SU-DHL-6 (cell line): Measurements from ENCODE around the gene GLDN.

ENCODE experiments used
- H2AFZ ChIP-seq: fragments of 200-600 bp; sonication (generic); 2 replicates; pipeline ENCODE4 v1.6.1; 2014; ENCODE audit warnings: low read depth, mild to moderate bottlenecking, moderate library complexity, mixed read lengths, antibody characterized with exemption, low read length; ENCODE audit not compliant: severe bottlenecking
- H3F3A ChIP-seq: fragments of 200-600 bp; shearing (Covaris generic); 2 replicates; pipeline ENCODE4 v1.6.0; 2016; ENCODE audit warnings: antibody characterized with exemption, mild to moderate bottlenecking; ENCODE audit not compliant: insufficient read depth
- H3K27ac ChIP-seq: fragments of 200-600 bp; sonication (generic); 2 replicates; pipeline ENCODE4 v1.5.1; 2016; ENCODE audit warnings: low read depth, mild to moderate bottlenecking, low read length, moderate library complexity, mixed read lengths
- H3K27me3 ChIP-seq: fragments of 200-600 bp; sonication (generic), shearing (Covaris generic); 2 replicates; pipeline ENCODE4 v1.6.0; 2014; ENCODE audit warnings: mild to moderate bottlenecking, low read length
- H3K36me3 ChIP-seq: fragments of 200-600 bp; sonication (generic); 2 replicates; pipeline ENCODE4 v1.6.1; 2014; ENCODE audit warnings: mild to moderate bottlenecking, low read length, mixed read lengths
- H3K4me2 ChIP-seq: fragments of 300-600, 200-600 bp; shearing (Covaris generic), sonication (generic); 2 replicates; pipeline ENCODE4 v1.6.0; 2014; ENCODE audit warnings: low read length, low read depth, mild to moderate bottlenecking; ENCODE audit not compliant: poor library complexity, severe bottlenecking
- H3K4me3 ChIP-seq: fragments of 200-600 bp; sonication (generic); 2 replicates; pipeline ENCODE4 v1.5.1; 2014; ENCODE audit warnings: antibody characterized with exemption, low read length, mild to moderate bottlenecking, mixed read lengths; ENCODE audit not compliant: insufficient read depth, poor library complexity, severe bottlenecking
- H3K79me2 ChIP-seq: fragments of 200-600 bp; sonication (generic); 2 replicates; pipeline ENCODE4 v1.6.1; 2014; ENCODE audit warnings: mild to moderate bottlenecking, low read length, moderate library complexity; ENCODE audit not compliant: insufficient read depth
- H3K9ac ChIP-seq: fragments of 200-600 bp; sonication (generic); 2 replicates; pipeline ENCODE4 v1.7.0; 2014; ENCODE audit warnings: mild to moderate bottlenecking, low read length
- H3K9me2 ChIP-seq: fragments of 200-600 bp; sonication (generic); replicated peaks from 2 replicates; pipeline ENCODE4 v1.6.1; 2014; ENCODE audit warnings: low read length; ENCODE audit not compliant: insufficient read depth
- H3K9me3 ChIP-seq: fragments of 200-600 bp; sonication (generic); 2 replicates; pipeline ENCODE4 v1.6.1; 2014; ENCODE audit warnings: low read length, mixed read lengths; ENCODE audit not compliant: insufficient read depth
- H4K20me1 ChIP-seq: fragments of 200-600 bp; sonication (generic); 2 replicates; pipeline ENCODE4 v1.6.1; 2014; ENCODE audit warnings: low read depth, mild to moderate bottlenecking, antibody characterized with exemption, low read length, moderate library complexity, mixed read lengths
- CTCF ChIP-seq: fragments of 200-600 bp; sonication (generic); IDR thresholded peaks from one replicate; pipeline ENCODE4 v1.5.1; 2017; ENCODE audit warnings: antibody characterized with exemption, mild to moderate bottlenecking, low read length, moderate library complexity; ENCODE audit not compliant: insufficient read depth, poor library complexity, severe bottlenecking
- EZH2phosphoT487 ChIP-seq: fragments of 200-600 bp; sonication (generic), shearing (Covaris generic); conservative IDR thresholded peaks from 2 replicates; pipeline ENCODE4 v1.6.1; 2018; ENCODE audit warnings: mild to moderate bottlenecking, antibody characterized with exemption, low read length, moderate library complexity, mixed read lengths

GLDN gene

GRCh38 chr15:51366920-51367319 lies 25.5 kb downstream of the GLDN start:
- H3K27ac ChIP-seq: no peak overlapping the region

GRCh38 chr15:51367322-51367976 lies 26.0 kb downstream of the GLDN start:
- H3K36me3 ChIP-seq: no peaks in the 10 kb centered on the region
- no peaks in the 10 kb centered on the region for H3F3A ChIP-seq
- H3K79me2 ChIP-seq: no peaks in the 10 kb centered on the region
- H3K4me2 ChIP-seq: no peak overlapping the region
- H3K9me2 ChIP-seq: no peaks in the 10 kb centered on the region
- H3K9me3 ChIP-seq: no peaks in the 10 kb centered on the region
- H3K4me3 ChIP-seq: no peak overlapping the region
- H3K9ac ChIP-seq: no peak overlapping the region
- H2AFZ ChIP-seq: no peak overlapping the region
- no peaks in the 10 kb centered on the region for H4K20me1 ChIP-seq
- no peaks in the 10 kb centered on the region for H3K27me3 ChIP-seq
- TF ChIP-seq CTCF: no peak
- no peak for TF ChIP-seq EZH2phosphoT487
- no peak overlapping the region for H3K27ac ChIP-seq

More at GRCh38 chr15:51366920-51367319, 25.5 kb downstream of the GLDN start:
- no peak for TF ChIP-seq CTCF
- no peak for TF ChIP-seq EZH2phosphoT487
- Histone ChIP-seq H3F3A (no peaks in the 10 kb centered on the region), H3K9ac (no peak overlapping the region), H3K9me3 (no peaks in the 10 kb centered on the region), H4K20me1 (no peaks in the 10 kb centered on the region), H3K4me2 (no peak overlapping the region), H3K36me3 (no peaks in the 10 kb centered on the region), H2AFZ (no peak overlapping the region), H3K27me3 (no peaks in the 10 kb centered on the region), H3K79me2 (no peaks in the 10 kb centered on the region), H3K4me3 (no peak overlapping the region), H3K9me2 (no peaks in the 10 kb centered on the region)

DNA sequence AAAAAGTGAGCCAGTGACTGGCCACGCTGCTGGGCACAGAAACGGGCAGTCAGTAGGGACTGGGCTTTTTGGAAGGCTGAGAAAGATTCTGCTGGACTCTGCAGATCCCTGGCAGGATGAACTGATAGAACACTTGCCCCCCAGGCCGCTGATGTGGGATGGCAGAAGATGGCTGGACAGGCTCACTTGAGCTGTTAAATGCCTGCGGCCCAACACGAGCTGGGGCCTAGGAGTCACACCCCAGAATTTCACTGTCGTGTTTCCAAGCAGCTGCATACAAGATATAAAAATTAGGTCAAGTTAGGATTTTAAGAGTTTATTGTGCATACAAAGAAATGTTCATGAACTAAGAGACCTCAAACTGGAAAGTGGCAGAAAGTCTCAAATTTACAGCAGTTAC lies 26.9 kb downstream of the GLDN start:
- Histone ChIP-seq H4K20me1 (no peaks in the 10 kb centered on the region), H3K27ac (no peak overlapping the region), H3F3A (no peaks in the 10 kb centered on the region), H3K79me2 (no peaks in the 10 kb centered on the region), H3K36me3 (no peaks in the 10 kb centered on the region), H3K27me3 (no peaks in the 10 kb centered on the region), H3K4me3 (no peak overlapping the region), H3K4me2 (no peak overlapping the region), H3K9ac (no peak overlapping the region), H2AFZ (no peak overlapping the region), H3K9me3 (no peaks in the 10 kb centered on the region), H3K9me2 (no peaks in the 10 kb centered on the region)
- TF ChIP-seq EZH2phosphoT487 (no peak), CTCF (no peak)
